Renal pelvis (tissue), 4 donors: ENCODE data around the gene APP. TPM values are rescaled to one million over a fixed set of nuclear protein-coding genes. Genes with fewer than 3 reads are reported as not detected.

Experiments
- DNase-seq: peaks from one replicate; pipeline ENCODE4 v3.0.0-alpha.2; 2013
- polyA plus RNA-seq, 3 donors: library from polyadenylated mRNA; unstranded; fragments of 120-200 nt; gene quantifications; one replicate each; pipeline ENCODE4 v1.2.1, GENCODE V29; 2013; ENCODE audit not compliant: insufficient read length in 3 of 3

The APP gene
- polyA plus RNA-seq, 3 donors: 807 to 871 (median 813) TPM

DNA sequence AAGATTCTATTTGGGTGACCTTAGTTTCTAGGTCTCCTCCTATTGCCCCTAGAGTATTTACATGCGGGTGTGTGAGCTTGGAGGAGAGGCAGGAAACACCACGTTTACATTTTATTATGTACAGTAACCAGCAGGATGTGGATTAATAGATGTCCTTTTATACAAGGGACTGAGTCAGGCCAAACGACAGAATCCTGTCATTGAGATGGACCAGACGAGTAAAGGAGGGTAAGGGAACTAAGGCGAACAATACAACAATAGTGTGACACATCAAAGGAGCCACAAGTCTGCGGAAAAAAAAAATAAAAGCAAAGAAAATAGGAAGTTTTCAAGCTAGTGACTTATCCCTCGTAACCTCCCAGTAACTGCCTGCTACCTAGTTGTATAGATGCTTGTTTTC is 284.7 kb downstream of the APP start:
- DNase-seq: no peak

DNA sequence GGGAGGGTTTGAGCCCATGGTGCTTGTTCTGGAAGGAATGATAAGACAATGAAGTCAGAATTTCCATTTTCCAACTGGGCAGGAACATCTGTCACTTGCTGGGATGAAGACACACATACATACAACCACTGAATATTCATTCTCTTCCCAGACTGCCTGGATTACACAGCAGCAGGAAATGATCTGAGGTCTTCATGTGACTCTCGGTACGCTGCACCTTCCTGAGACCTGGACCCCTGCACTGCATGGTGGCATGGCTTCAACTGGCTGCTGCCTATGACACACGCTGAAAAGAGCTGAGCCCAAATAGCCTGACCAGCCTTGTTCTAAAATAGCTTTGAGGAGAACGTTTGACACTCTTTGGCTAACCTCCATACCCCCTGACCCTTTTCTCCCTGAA is 285.2 kb downstream of the APP start:
- DNase-seq: no peak

- DNase-seq: no peak
Observed at GRCh38 chr21:25884311-25884710, 286.3 kb downstream of the APP start.

DNA sequence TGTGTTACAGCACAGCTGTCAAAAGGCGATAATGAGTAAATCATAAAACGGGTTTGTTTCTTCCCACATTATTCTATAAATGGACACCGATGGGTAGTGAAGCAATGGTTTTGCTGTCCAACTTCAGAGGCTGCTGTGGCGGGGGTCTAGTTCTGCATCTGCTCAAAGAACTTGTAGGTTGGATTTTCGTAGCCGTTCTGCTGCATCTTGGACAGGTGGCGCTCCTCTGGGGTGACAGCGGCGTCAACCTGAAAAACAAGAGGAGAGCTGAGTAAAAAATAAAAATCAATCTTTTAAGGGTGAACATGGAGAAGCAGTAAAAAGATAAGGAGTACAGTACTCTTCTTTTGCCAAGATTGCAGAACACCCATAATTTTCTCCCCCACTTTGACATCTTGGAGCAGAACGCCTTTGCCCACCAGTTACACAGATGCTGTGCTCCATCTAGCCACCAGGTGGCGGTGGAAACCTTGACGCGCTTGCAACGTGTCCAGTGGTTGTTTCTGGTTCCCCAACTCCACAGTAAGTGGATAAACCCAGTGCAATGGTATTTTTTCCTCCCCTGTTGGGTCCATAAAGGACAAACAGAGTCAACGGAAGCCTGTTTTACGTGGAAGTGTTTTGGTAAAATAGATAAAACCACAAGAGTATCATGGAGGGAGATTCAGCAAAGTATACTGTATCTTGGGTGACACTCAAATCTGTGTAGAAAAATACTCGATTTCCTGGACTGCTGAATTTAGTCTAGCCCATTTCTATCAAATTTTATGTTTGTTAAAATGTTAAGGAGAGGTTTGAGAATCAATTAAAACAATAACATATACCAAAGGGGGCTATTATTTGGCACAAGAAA is 288.8 kb downstream of the APP start:
- no peak for DNase-seq

DNA sequence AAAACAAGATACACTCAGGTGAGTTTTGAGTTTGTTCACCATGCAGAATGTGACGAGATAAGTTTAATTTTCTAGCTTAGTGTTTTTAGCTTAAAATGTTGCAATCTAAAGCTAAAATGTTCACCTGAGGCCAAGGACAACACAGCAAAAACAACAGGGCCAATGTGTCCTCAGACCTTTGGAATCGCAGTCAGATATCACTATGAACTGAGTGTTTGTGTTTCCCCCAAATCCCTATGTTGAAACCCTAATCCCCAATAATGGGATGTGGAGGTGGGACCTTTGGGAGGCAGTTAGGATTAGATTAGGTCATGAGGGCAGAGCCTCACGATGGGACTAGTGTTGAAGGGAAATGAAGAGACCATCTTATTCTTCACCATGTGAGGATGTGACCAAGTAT is 291.4 kb downstream of the APP start:
- DNase-seq: no peak

- no peak for DNase-seq
Observed at GRCh38 chr21:25878344-25878743, 292.2 kb downstream of the APP start.

DNA sequence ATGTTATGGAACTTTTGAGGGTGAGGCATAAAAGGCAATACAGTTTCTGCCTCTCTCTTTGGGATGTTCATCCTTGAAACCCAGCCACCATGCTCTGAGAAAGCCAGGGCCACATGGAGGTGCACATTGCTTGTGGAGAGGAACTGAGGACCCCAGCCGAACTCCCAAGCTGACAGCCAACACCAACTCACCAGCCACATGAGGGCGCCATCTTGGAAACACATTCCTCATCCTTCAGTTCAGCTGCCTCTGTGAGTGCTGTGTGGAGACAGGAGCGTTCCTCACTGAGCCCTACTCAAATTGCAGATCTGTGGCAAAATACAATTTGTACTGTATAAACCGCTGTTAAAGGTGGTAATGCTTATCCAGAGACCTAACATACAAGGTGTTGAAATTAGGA is 298.3 kb downstream of the APP start:
- no peak for DNase-seq

- no peak for DNase-seq
Observed at GRCh38 chr21:25871566-25871965, 299.0 kb downstream of the APP start.

DNA sequence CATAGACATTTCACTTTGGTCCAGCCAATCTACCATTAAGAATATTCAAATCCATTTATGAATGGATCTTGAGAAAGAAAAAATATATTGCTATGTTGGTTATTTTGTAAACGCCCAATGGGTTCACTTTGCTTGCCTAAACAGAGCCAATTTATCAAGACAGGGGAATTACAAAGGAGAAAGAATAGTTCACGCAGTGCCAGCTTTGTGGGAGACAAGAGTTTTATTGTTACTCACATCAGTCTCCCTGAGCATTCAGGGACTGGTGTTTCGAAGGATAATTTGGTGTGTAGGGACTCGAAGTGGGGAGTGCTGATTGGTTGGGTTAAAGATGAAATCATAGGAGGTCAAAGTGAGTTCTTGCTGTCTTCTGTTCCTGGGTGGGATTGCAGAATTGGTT is 300.5 kb downstream of the APP start:
- no peak for DNase-seq

- DNase-seq: no peak
Observed at GRCh38 chr21:25867061-25867460, 303.5 kb downstream of the APP start.

- no peak for DNase-seq
Observed at GRCh38 chr21:25863747-25864146, 306.8 kb downstream of the APP start.

DNA sequence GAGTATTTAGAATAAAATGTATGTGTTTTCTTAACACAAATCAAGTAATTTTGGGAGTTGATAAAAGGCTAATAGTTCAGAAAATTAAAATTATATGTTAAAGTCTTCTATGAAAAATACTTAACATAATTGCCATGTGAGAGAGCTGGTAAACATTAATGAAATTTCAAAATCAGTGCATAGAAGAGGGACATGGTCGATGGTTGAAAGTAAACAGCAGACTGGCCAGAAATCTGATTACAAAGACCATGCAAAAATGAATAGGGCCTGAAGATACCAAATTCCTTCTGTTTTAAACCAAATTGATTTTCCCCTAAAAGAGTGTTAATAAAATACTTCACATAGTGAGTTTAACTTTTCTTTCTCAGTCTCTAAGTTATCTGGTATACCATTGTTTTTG is 307.5 kb downstream of the APP start:
- DNase-seq: no peak

DNA sequence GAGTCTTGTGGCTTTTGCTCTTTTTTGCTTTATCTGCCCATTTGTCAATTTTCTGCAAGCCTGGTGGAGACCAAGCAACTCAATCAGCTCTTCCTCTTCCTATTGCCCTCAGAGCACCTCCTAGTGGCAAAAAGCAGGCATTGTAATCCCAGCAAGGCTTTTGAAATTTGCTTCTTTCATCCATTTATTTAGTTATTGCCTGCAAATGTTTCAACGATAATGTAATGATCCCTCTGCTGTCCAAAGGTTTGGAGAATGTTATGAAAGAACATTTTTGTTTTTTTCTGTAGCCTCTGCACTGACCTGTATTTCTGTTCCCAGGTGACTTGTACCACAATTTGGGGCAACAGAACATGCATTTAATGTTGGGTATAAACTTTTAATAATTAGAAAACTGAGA is 308.0 kb downstream of the APP start:
- DNase-seq: no peak

DNA sequence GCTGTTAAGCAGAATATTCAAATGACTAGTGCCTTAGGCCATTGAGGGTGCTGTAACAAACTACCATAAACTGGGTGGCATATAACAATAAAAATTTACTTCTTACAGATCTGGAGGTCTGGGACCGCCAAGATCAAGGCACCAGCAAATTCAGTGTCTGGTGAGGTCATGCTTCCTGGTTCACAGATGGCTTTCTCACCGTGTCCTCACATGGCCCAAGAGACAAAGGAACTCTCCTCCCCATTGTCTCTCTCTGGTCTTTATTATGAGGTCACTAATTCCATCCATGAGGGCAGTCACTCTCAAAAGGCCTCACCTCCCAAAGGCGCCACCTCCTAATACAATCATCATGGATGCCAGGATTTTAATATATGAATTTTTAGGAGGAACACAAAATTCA is 308.5 kb downstream of the APP start:
- DNase-seq: no peak

DNA sequence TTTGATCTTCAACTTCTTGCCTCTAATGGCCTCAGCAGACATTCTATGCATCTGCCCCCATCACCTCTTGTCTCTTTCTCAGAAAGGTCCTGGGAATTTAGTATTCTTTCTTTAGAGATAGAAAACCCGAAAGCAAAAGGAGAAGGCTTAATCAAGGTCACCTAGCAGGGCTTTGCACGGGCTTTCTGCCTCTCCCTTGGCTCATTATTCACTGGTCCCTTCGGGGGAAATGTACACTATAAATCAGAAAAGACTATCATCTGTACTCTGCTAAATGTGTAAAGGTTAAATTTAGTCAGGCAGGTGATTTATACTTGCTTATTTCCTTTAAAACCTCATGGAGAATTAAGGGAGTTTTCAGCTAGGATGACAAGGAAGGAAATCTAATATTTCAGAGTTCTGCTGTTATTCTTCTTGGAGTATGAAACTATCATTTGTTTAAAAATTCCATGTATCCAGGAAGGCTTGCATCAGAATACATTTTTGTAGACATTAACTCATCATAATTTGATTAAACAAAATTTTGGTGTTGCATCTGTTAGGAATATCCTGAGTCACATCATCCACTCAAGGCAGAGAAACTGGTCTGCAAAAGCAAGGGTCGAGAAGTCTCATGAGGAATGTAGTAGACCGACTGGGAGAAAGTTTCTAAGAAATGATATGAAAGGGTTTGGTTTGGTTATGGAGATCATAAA is 311.2 kb downstream of the APP start:
- DNase-seq: peak; percentile 48

DNA sequence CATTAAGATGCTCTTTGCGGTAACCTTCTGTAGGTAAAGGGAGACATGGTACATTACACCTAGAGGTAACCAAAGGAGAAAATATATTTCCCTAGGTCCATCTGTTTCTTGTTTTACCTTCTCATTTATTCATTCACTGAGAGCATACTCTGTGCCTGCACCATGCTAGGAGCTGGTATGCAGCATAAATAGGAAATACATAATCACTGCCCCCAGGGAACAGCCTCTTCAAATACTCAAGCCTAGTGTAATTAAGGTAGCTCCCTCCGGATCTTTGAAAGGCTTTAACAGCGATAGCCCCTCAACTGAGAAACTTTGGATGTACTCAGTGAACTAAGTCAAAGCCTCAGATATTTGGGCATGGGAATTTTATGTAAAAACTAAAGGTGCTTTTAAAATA is 312.2 kb downstream of the APP start:
- DNase-seq: no peak

- DNase-seq: peak; percentile 31
Observed at GRCh38 chr21:25857308-25858074, 313.1 kb downstream of the APP start.

GRCh38 chr21:25855576-25855975 is 315.0 kb downstream of the APP start:
- no peak for DNase-seq

DNA sequence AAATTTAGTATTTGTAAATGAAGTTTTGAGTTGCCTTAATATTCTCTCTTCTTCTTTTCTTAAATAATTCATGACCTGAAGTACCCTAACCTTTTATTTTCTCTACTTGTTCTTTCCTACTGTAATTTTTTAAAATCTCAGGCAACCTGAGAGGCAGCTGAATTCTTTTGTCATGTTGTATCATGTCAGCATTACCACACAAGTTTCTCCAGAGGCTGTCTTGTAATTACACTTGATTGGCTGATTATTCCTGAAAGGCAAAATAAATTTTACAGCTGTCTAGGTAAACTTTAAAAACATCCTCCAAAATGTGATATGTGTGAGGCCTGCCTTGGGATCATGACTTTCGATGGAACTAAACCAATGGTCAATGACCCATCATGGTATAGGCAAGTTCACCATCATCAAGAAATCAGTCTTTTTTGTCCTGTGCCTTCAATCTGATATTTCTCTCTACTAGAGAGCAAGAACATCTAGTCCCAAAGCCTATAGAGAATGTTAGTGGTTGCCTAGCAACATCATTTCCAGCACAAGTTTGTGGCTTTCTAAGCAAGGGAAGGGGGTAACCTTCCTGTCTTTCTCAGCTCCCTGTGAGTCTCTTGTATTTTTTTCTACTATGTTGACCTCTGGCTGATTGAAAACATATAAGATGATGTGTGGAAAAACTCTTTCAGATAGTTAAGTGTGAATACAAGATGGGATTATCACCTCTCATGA is 320.3 kb downstream of the APP start:
- DNase-seq: no peak

DNA sequence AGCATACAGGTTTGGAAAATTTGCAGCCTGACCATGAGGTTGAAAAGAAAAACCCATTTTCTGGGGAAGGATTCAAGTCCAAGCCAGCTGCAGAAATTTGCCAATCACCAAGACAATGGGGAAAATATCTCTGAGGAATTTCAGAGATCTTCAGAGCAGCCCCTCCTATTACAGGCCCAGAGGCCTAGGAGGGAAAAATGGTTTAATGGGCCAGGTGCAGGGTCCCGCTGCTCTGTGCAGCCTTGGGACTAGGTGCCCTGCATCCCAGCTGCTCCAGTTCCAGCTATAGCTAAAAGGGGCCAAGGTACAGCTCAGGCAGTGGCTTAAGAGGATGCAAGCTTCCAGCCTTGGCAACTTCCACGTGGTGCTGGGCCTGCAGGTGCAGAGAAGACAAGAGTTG is 322.3 kb downstream of the APP start:
- DNase-seq: no peak

DNA sequence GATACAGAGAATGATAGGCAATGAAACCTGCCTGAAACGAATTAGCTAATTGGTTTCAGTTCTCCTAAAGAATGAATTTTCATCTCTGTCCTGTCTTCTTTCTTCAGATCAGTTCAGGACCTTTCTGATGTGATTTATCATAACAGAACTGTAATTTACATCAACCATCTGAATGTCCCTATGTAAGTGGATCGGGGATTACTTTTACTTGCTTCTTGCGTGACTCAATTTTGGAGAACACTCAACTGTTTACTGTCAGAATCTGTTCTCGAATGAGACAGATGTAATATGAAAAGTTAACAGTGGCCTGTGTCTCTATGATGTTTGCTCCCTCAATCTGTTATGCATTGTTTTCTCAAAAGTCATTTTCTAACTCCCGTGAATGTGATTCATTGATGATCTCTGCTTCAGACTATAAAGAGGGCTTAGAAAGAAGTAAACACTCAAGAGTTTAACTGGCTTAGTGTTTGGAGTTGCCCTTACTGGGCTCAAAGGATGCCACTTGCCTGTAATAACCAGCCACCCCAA is 324.8 kb downstream of the APP start:
- no peak for DNase-seq

DNA sequence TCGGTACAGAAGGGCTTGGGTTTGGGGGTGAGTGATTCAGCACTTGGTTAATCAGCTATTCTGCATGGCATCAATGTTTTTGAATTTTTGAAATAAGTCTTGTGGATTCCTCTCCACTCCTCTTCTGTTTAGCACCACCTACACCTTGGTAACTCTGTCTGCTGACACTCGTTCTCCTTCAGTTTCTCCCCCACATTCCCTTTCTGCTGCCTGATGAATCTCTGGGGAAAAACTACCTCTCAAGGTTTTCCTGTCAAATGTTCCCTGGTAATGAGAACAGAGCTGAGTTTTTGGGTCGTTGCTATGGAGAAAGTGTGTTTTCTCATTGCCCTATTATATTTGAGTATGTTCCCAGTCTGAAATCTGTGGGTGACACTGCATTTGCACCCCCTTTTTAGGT is 327.6 kb downstream of the APP start:
- no peak for DNase-seq
